SK-N-MC (cell line): ENCODE results near the gene SARDH.
"Not testable (repeated sequence)": the region's sequence is repeated elsewhere in the genome, so short reads cannot be mapped to it uniquely, and the experiment has no call there.

Source experiments
- DNase-seq: peaks from one replicate; pipeline ENCODE4 v3.0.0-alpha.2; 2011; ENCODE audit warnings: low read depth, low spot score
- H3K27ac ChIP-seq: fragments of 200-600 bp; sonication (generic); 2 replicates; pipeline ENCODE4 v1.5.1; 2016; ENCODE audit warnings: mixed run types
- H3K36me3 ChIP-seq: fragments of 200-600 bp; sonication (generic); 2 replicates; pipeline ENCODE4 v1.6.1; 2017; ENCODE audit warnings: antibody characterized with exemption, low read length, mixed read lengths; ENCODE audit not compliant: insufficient read depth
- H3K4me3 ChIP-seq: fragments of 200-600 bp; sonication (generic); 2 replicates; pipeline ENCODE4 v1.5.1; 2016
- H3K9ac ChIP-seq: fragments of 200-600 bp; sonication (generic); 2 replicates; pipeline ENCODE4 v1.8.0; 2017; ENCODE audit warnings: mixed run types, mixed read lengths; ENCODE audit not compliant: insufficient read length
- H3K9me3 ChIP-seq: fragments of 200-600 bp; sonication (generic); 2 replicates; pipeline ENCODE4 v1.6.1; 2017; ENCODE audit warnings: low read depth, mild to moderate bottlenecking, antibody characterized with exemption, low read length, moderate library complexity, mixed read lengths
- EZH2 ChIP-seq: fragments of 200-600 bp; sonication (generic); IDR thresholded peaks from one replicate; pipeline ENCODE4 v1.6.1; 2017; ENCODE audit warnings: antibody characterized with exemption
- FOXP2 ChIP-seq: optimal IDR thresholded peaks from 2 replicates; pipeline ENCODE3; 2011; ENCODE audit warnings: mild to moderate bottlenecking, moderate library complexity; ENCODE audit not compliant: insufficient read depth; ENCODE audit errors: extremely low read length, control extremely low read depth
- POLR2AphosphoS5 ChIP-seq: IDR thresholded peaks from 2 replicates; pipeline ENCODE4 v1.6.1; 2012; ENCODE audit warnings: mild to moderate bottlenecking, low read depth, low read length, borderline replicate concordance

Gene SARDH

DNA sequence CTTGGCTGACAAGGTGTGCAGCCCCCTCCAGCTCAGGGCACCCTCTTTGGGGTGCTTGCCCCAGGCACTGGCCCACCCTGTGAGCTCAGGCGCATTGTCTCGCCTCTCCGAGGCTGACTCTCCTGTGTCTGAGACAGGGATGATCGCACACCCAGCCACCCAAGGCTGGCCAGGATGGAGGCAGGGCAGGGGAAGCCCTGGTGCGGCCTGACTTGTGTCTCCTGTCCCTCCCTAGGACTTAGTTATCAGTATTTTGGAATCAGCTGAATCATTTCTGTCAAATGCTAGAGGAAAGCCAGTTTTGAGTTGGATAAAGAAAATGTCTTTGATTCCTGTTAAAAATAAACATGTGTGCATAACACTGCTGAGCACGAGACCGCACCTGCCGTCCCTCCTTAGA is 104.5 kb downstream of the SARDH start:
- Histone ChIP-seq H3K27ac (no peak overlapping the region), H3K9ac (no peak overlapping the region), H3K4me3 (no peak overlapping the region), H3K9me3 (no peaks in the 10 kb centered on the region), H3K36me3 (no peaks in the 10 kb centered on the region)
- no peak for TF ChIP-seq FOXP2
- no peak for TF ChIP-seq EZH2
- TF ChIP-seq POLR2AphosphoS5: no peak
- DNase-seq: no peak

DNA sequence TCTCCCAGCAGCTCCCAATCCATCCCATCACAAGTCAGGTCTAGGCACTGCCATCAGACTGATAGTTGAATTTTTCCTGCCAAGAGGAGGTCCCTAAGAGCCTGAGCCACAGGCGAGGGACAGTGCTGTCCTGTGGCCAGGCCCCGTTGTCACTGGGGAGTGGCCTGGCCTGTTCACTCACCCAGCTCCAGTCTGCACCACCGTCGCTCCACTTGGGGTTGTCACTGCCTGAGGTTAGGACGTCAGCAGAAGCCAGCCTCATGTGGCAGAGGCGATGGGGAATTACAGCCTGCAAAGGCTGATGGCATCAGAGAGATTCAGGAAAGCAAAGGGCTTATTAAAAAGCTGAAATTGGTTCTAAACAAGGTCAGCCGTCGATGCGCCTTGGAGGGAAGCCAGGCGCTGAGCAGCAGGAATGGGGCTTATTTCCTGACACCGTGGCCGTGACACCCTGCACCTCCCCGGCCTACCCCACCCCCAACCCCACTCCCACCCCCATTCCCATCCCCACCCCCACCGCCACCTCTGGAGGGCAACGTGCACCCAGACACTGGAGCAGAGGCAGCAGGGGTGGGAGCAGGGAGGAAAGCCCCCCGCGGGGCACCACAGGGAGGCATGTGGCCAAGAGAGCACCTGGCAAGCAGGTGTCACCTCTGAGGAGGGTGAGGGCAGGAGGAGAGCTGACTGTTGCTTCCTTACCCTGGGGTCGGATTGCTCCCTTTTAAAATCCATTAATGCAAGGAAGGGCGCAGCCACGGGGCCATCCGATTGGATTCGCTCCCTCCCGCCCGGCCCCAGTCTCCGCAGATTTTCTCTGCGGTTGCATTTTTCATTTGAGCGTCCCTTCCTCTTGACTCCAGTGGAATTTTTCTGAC is 105.1 kb downstream of the SARDH start:
- Histone ChIP-seq H3K36me3 (no peaks in the 10 kb centered on the region), H3K9ac (no peak overlapping the region), H3K9me3 (no peaks in the 10 kb centered on the region), H3K4me3 (no peak overlapping the region), H3K27ac (no peak overlapping the region)
- no peak for TF ChIP-seq FOXP2
- no peak for TF ChIP-seq EZH2
- no peak for TF ChIP-seq POLR2AphosphoS5
- DNase-seq: no peak

GRCh38 chr9:133631111-133631510 is 107.0 kb downstream of the SARDH start:
- no peaks in the 10 kb centered on the region for H3K36me3 ChIP-seq
- no peak for DNase-seq
- TF ChIP-seq FOXP2 (no peak), POLR2AphosphoS5 (no peak)
- no peak overlapping the region for H3K27ac ChIP-seq
- no peaks in the 10 kb centered on the region for H3K9me3 ChIP-seq
- no peak overlapping the region for H3K9ac ChIP-seq
- no peak overlapping the region for H3K4me3 ChIP-seq

- Histone ChIP-seq H3K27ac (no peak overlapping the region), H3K9ac (no peak overlapping the region), H3K9me3 (no peaks in the 10 kb centered on the region), H3K36me3 (no peaks in the 10 kb centered on the region), H3K4me3 (no peak overlapping the region)
- DNase-seq: no peak
- TF ChIP-seq EZH2 (no peak), POLR2AphosphoS5 (no peak), FOXP2 (no peak)
Observed at GRCh38 chr9:133629221-133630110, 108.7 kb downstream of the SARDH start.

DNA sequence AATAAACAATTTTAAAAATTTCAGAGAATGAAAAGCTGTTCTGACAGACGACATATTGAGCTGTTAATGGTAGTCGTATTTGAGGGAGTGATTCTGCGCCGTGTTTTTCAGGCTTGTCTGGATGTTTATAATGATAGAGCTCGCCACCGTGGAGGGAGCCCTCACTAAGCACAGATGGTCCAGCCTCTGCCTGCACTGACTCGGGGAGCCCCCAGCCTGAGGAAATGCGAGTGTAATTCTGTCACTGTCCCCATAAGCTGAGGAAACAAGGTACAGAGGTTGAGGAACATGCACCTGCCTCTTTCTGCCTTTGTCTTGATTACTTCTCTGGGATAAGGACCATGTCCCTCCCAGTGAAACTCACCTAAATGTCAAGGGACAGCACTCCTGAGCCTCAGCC is 109.4 kb downstream of the SARDH start:
- Histone ChIP-seq H3K9me3 (no peaks in the 10 kb centered on the region), H3K9ac (no peak overlapping the region), H3K36me3 (no peaks in the 10 kb centered on the region), H3K27ac (no peak overlapping the region), H3K4me3 (no peak overlapping the region)
- TF ChIP-seq FOXP2 (no peak), POLR2AphosphoS5 (no peak), EZH2 (no peak)
- DNase-seq: no peak

GRCh38 chr9:133627341-133627740 is 110.8 kb downstream of the SARDH start:
- Histone ChIP-seq H3K9me3 (no peaks in the 10 kb centered on the region), H3K4me3 (no peak overlapping the region), H3K36me3 (no peaks in the 10 kb centered on the region), H3K9ac (no peak overlapping the region), H3K27ac (no peak overlapping the region)
- DNase-seq: no peak
- TF ChIP-seq POLR2AphosphoS5 (no peak), FOXP2 (no peak), EZH2 (no peak)

- not testable (repeated sequence) for H3K9ac ChIP-seq, H3K9me3 ChIP-seq, H3K4me3 ChIP-seq, H3K36me3 ChIP-seq, H3K27ac ChIP-seq, DNase-seq
Observed at GRCh38 chr9:133626008-133626407, 112.1 kb downstream of the SARDH start.

DNA sequence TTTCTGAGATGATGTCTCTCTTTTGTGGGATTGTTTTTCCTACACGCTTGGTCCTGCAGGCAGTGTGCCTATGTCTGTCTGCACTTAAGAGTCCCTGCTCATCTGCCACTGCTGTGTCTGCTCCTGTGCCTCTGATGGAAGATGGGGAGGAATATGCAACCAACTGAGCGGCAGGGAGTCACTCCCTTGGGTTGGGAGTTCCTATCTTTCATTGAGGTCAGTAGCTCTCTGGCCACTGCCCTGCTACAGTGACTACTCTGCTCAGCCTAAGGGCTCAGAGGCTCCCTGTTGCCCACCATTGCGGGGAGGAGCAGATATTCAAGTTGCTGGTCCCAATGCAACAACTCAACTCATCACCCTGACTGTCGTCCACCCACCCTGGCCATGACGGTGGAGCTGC is 115.6 kb downstream of the SARDH start:
- DNase-seq: no peak
- TF ChIP-seq FOXP2: no peak
- Histone ChIP-seq H3K9me3 (no peaks in the 10 kb centered on the region), H3K4me3 (no peak overlapping the region), H3K9ac (no peak overlapping the region), H3K27ac (no peak overlapping the region), H3K36me3 (no peaks in the 10 kb centered on the region)
